HCT116 (cell line): ENCODE results near the gene WNT3A. TPM values are rescaled to one million over a fixed set of nuclear protein-coding genes. Genes with fewer than 3 reads are reported as not detected.

Source experiments
- ATAC-seq: fragments of 200-7000 bp; cut with Tn5 transposase; 2 replicates; pipeline ENCODE4 v1.9.1; 2020; ENCODE audit warnings: mild to moderate bottlenecking, moderate library complexity
- BruUV-seq: library from RNA; stranded (reverse); fragments of 400-500 nt; replicated peaks from 2 replicates; lab custom pipeline; 2021; lab: Mats Ljungman, UMichigan
- CTCF ChIA-PET: fragments of 300-600 bp; sonication (Branson Sonifier 250); formaldehyde crosslinking; loops from one replicate; lab custom pipeline; 2021; ENCODE audit warnings: antibody characterized with exemption; lab: Charles Lee
- POLR2A ChIA-PET: fragments of 300-600, 350-600 bp; sonication (Branson Sonifier 250); formaldehyde crosslinking; loops from one replicate; lab custom pipeline; 2021; ENCODE audit warnings: antibody characterized with exemption; lab: Charles Lee
- RAD21 ChIA-PET, 2 experiments: fragments of 300-600 bp; sonication (Branson Sonifier 250); formaldehyde crosslinking; loops; one replicate each; lab custom pipeline; 2023; ENCODE audit warnings: low total read pairs in 2 of 2; ENCODE audit not compliant: uncharacterized antibody in 2 of 2, unreplicated experiment in 2 of 2, low non-redundant PET in 1 of 2; lab: Charles Lee
- DNase-seq: peaks from one replicate; pipeline ENCODE4 v3.0.0-alpha.2; 2010; ENCODE audit warnings: low read depth, low spot score
- H2AFZ ChIP-seq: fragments of 200-600 bp; shearing (Covaris generic), sonication (generic); 2 replicates; pipeline ENCODE4 v1.6.1; 2017; ENCODE audit warnings: low read depth, mixed run types, mixed read lengths, antibody characterized with exemption, low read length; ENCODE audit not compliant: poor library complexity, severe bottlenecking
- H3K27ac ChIP-seq: 2 replicates; pipeline ENCODE4 v1.5.1; 2012; ENCODE audit warnings: low read depth, low read length
- H3K27me3 ChIP-seq: fragments of 200-600 bp; sonication (generic); 2 replicates; pipeline ENCODE4 v1.6.1; 2016; ENCODE audit warnings: mixed run types, low read length, mixed read lengths; ENCODE audit not compliant: insufficient read depth
- H3K36me3 ChIP-seq, 2 experiments: fragments of 200-500 bp in 1 of 2; fragments of 200-600 bp in 1 of 2; sonication (Bioruptor generic) in 1 of 2; sonication (generic) in 1 of 2; 2 replicates each; pipeline versions ENCODE4 v1.5.1 to v1.6.1; 2014 to 2016; ENCODE audit warnings: low read length in 2 of 2, inconsistent platforms in 1 of 2, mixed read lengths in 1 of 2, mixed run types in 1 of 2; ENCODE audit not compliant: insufficient read depth in 2 of 2, control insufficient read depth in 1 of 2
- H3K4me1 ChIP-seq, 2 experiments: fragments of 200-600 bp in 1 of 2; sonication (generic) in 1 of 2; 2 replicates each; pipeline versions ENCODE4 v1.5.1 to v1.6.1; 2012 to 2017; ENCODE audit warnings: low read length in 2 of 2, inconsistent platforms in 1 of 2, mild to moderate bottlenecking in 1 of 2, mixed read lengths in 1 of 2, mixed run types in 1 of 2, moderate library complexity in 1 of 2; ENCODE audit not compliant: insufficient read depth in 2 of 2, control insufficient read depth in 1 of 2
- H3K4me2 ChIP-seq: fragments of 200-600 bp; sonication (generic); 2 replicates; pipeline ENCODE4 v1.6.1; 2017; ENCODE audit warnings: mixed run types, low read length, mixed read lengths
- H3K4me3 ChIP-seq, 2 experiments: fragments of 200-600 bp in 1 of 2; sonication (generic) in 1 of 2; replicated peaks in 1 of 2; 2 replicates each; pipeline ENCODE4 v1.5.1; 2011 to 2016; ENCODE audit warnings: low read length in 2 of 2, control low read depth in 1 of 2, low read depth in 1 of 2, mild to moderate bottlenecking in 1 of 2, mixed read lengths in 1 of 2, mixed run types in 1 of 2
- H3K79me2 ChIP-seq: fragments of 200-600 bp; sonication (generic); 2 replicates; pipeline ENCODE4 v1.6.1; 2017; ENCODE audit warnings: mild to moderate bottlenecking, mixed run types, low read length, moderate library complexity, mixed read lengths; ENCODE audit not compliant: insufficient read depth
- H3K9ac ChIP-seq: fragments of 200-600 bp; sonication (generic); 2 replicates; pipeline ENCODE4 v1.6.1; 2016; ENCODE audit warnings: low read length, mixed read lengths
- H3K9me2 ChIP-seq: fragments of 200-600 bp; sonication (generic), shearing (Covaris generic); 2 replicates; pipeline ENCODE4 v1.6.1; 2017; ENCODE audit warnings: mixed run types, mild to moderate bottlenecking, moderate library complexity; ENCODE audit not compliant: insufficient read depth
- H3K9me3 ChIP-seq, 2 experiments: fragments of 200-500 bp in 1 of 2; fragments of 200-600 bp in 1 of 2; sonication (Bioruptor generic) in 1 of 2; sonication (generic) in 1 of 2; 2 replicates each; pipeline ENCODE4 v1.6.1; 2014 to 2017; ENCODE audit warnings: low read length in 2 of 2, mixed read lengths in 2 of 2, inconsistent platforms in 1 of 2, low read depth in 1 of 2, mild to moderate bottlenecking in 1 of 2, mixed run types in 1 of 2, moderate library complexity in 1 of 2; ENCODE audit not compliant: control insufficient read depth in 1 of 2, insufficient read depth in 1 of 2
- H4K20me1 ChIP-seq: fragments of 200-600 bp; sonication (generic), shearing (Covaris generic); 2 replicates; pipeline ENCODE4 v1.6.1; 2017; ENCODE audit warnings: mixed run types, mild to moderate bottlenecking, moderate library complexity; ENCODE audit not compliant: insufficient read depth
- CEBPB ChIP-seq: IDR thresholded peaks from 2 replicates; pipeline ENCODE4 v1.6.1; 2012; ENCODE audit warnings: low read depth
- EGR1 ChIP-seq: IDR thresholded peaks from 2 replicates; pipeline ENCODE4 v1.6.1; 2012; ENCODE audit warnings: low read depth
- EZH2phosphoT487 ChIP-seq: fragments of 200-600 bp; IDR thresholded peaks from 2 replicates; pipeline ENCODE4 v1.6.1; 2018; ENCODE audit warnings: antibody characterized with exemption, borderline replicate concordance
- FOSL1 ChIP-seq: IDR thresholded peaks from 2 replicates; pipeline ENCODE4 v1.6.1; 2012; ENCODE audit warnings: low read depth
- JUND ChIP-seq: IDR thresholded peaks from 2 replicates; pipeline ENCODE4 v1.6.1; 2012
- MAX ChIP-seq: IDR thresholded peaks from 2 replicates; pipeline ENCODE4 v1.6.1; 2012
- POLR2A ChIP-seq: IDR thresholded peaks from 2 replicates; pipeline ENCODE4 v1.7.0; 2011; ENCODE audit warnings: borderline replicate concordance; ENCODE audit not compliant: insufficient read depth, insufficient read length; ENCODE audit errors: extremely low read depth
- RAD21 ChIP-seq: IDR thresholded peaks from 2 replicates; pipeline ENCODE4 v1.6.1; 2012; ENCODE audit warnings: low read depth, mild to moderate bottlenecking
- REST ChIP-seq: IDR thresholded peaks from 2 replicates; pipeline ENCODE4 v1.6.1; 2012; ENCODE audit warnings: low read depth
- SIN3A ChIP-seq: IDR thresholded peaks from 2 replicates; pipeline ENCODE4 v1.6.1; 2012; ENCODE audit warnings: low read depth
- SP1 ChIP-seq: IDR thresholded peaks from 2 replicates; pipeline ENCODE4 v1.6.1; 2012; ENCODE audit warnings: low read depth
- TCF7L2 ChIP-seq: IDR thresholded peaks from 2 replicates; pipeline ENCODE4 v1.7.0; 2011; ENCODE audit warnings: borderline replicate concordance, inconsistent platforms; ENCODE audit not compliant: insufficient read depth, insufficient read length; ENCODE audit errors: extremely low read depth
- ZBTB33 ChIP-seq: IDR thresholded peaks from 2 replicates; pipeline ENCODE4 v1.6.1; 2011; ENCODE audit warnings: mild to moderate bottlenecking, low read length, moderate library complexity; ENCODE audit not compliant: insufficient replicate concordance; ENCODE audit errors: extremely low read depth
- ZNF274 ChIP-seq: fragments of 200-500 bp; sonication (Bioruptor generic); IDR thresholded peaks from 2 replicates; pipeline ENCODE4 v1.6.1; 2014; ENCODE audit warnings: mild to moderate bottlenecking, low read depth, low read length, inconsistent platforms
- intact Hi-C: fragments of 100-400 bp; cut with micrococcal nuclease; formaldehyde crosslinking; loops from 2 replicates; pipeline ENCODE4 v1.10.0; 2022
- total RNA-seq: library from RNA; stranded (reverse); gene quantifications from one replicate; pipeline ENCODE4 v1.2.1, GENCODE V29; 2021; ENCODE audit not compliant: unreplicated experiment

The WNT3A gene
- total RNA-seq, 1 experiment from 2014 or later = 3.7 TPM

GRCh38 chr1:228070173-228070572, 63.4 kb downstream of the WNT3A start:
- H2AFZ ChIP-seq = no peak overlapping the region
- CTCF ChIA-PET = no interaction called here
- H3K27me3 ChIP-seq = 0 out of 2 replicates have a peak, but pooled peaks cover 6% of the 10 kb centered on the region
- BruUV-seq = no TSS peak
- no peak overlapping the region for H3K4me3 ChIP-seq
- ATAC-seq = no peak
- no peaks in the 10 kb centered on the region for H3K9me3 ChIP-seq
- TF ChIP-seq EGR1 (no peak), CEBPB (no peak), ZNF274 (no peak)
- POLR2A ChIA-PET = no interaction called here
- no peaks in the 10 kb centered on the region; a peak in 1 of 4 replicates for H3K4me1 ChIP-seq
- RAD21 ChIA-PET = no interaction called here
- H3K36me3 ChIP-seq = no peaks in the 10 kb centered on the region
- H3K9ac ChIP-seq = no peak overlapping the region
- H3K9me2 ChIP-seq = no peaks in the 10 kb centered on the region
- H3K4me2 ChIP-seq = no peak overlapping the region
- intact Hi-C loops = loop anchor here (5.0 to 10.0 kb wide), 2 partner anchors 73 to 305 kb away; no protein-coding TSS in a partner anchor
- H3K79me2 ChIP-seq = no peaks in the 10 kb centered on the region
- H3K27ac ChIP-seq = no peak overlapping the region
- no peak for DNase-seq
- no peaks in the 10 kb centered on the region for H4K20me1 ChIP-seq

GRCh38 chr1:228070851-228071250, 64.1 kb downstream of the WNT3A start:
- H3K9me2 ChIP-seq = no peaks in the 10 kb centered on the region
- CTCF ChIA-PET = no interaction called here
- no peak for ATAC-seq
- TF ChIP-seq FOSL1 (no peak), EZH2phosphoT487 (no peak), MAX (no peak), TCF7L2 (no peak), REST (no peak), ZNF274 (no peak), SP1 (no peak), POLR2A (no peak), RAD21 (no peak), ZBTB33 (no peak), CEBPB (no peak), SIN3A (no peak), JUND (no peak)

More at GRCh38 chr1:228070851-228071250, 64.1 kb downstream of the WNT3A start:
- no peaks in the 10 kb centered on the region; a peak in 1 of 4 replicates for H3K4me1 ChIP-seq
- no peaks in the 10 kb centered on the region for H4K20me1 ChIP-seq
- no peaks in the 10 kb centered on the region for H3K79me2 ChIP-seq
- H3K27me3 ChIP-seq = 0 out of 2 replicates have a peak, but pooled peaks cover 6% of the 10 kb centered on the region
- no peak overlapping the region for H3K9ac ChIP-seq
- intact Hi-C loops = loop anchor here (5.0 to 10.0 kb wide), 2 partner anchors 74 to 306 kb away; no protein-coding TSS in a partner anchor
- H3K27ac ChIP-seq = no peak overlapping the region
- RAD21 ChIA-PET = no interaction called here
- no peaks in the 10 kb centered on the region for H3K36me3 ChIP-seq
- DNase-seq = no peak
- no peaks in the 10 kb centered on the region for H3K9me3 ChIP-seq
- H3K4me2 ChIP-seq = no peak overlapping the region
- no peak overlapping the region for H2AFZ ChIP-seq
- POLR2A ChIA-PET = no interaction called here
- BruUV-seq = no TSS peak
- no peak overlapping the region for H3K4me3 ChIP-seq
